Measurements from ENCODE around the gene BTBD6.

DNA sequence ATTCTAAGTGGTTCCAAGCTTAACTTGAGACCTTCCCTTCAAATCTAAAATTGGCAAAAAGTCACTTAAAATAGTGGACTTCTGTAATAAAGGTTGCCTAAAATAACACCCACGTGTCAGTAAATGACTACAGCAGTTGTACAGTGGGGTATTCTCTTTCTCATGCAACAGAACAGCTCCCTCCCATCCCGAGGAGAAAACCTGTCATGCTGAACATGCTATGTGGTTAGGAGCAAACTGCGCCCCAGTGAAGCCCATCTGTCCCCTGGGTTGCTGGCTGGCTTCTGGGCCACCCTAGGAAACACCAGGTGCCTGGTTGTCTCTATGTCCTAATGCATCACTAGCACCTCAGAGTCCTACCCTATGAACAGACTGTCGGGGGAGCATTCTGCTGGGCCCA, 2.7 kb downstream of the BTBD6 start:
- TF ChIP-seq, protein P1, sequence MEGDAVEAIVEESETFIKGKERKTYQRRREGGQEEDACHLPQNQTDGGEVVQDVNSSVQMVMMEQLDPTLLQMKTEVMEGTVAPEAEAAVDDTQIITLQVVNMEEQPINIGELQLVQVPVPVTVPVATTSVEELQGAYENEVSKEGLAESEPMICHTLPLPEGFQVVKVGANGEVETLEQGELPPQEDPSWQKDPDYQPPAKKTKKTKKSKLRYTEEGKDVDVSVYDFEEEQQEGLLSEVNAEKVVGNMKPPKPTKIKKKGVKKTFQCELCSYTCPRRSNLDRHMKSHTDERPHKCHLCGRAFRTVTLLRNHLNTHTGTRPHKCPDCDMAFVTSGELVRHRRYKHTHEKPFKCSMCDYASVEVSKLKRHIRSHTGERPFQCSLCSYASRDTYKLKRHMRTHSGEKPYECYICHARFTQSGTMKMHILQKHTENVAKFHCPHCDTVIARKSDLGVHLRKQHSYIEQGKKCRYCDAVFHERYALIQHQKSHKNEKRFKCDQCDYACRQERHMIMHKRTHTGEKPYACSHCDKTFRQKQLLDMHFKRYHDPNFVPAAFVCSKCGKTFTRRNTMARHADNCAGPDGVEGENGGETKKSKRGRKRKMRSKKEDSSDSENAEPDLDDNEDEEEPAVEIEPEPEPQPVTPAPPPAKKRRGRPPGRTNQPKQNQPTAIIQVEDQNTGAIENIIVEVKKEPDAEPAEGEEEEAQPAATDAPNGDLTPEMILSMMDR (conservative IDR thresholded peaks at IDR 0.05 in 1 of 2, IDR thresholded peaks at IDR 0.05 in 1 of 2; ENCODE audit: low read depth in 1 of 2, low read length in 2 of 2): no peak
- TF ChIP-seq EZH2 (IDR thresholded peaks at IDR 0.05; ENCODE audit: low read length, missing control alignments): no peak
